SH-SY5Y (cell line): ENCODE data around the gene TENM4.

Source experiments
- GATA2 ChIP-seq: IDR thresholded peaks from 2 replicates; pipeline ENCODE4 v1.6.1; 2011; ENCODE audit warnings: mild to moderate bottlenecking, low read depth, low read length
- GATA3 ChIP-seq: IDR thresholded peaks from 2 replicates; pipeline ENCODE4 v1.6.1; 2011; ENCODE audit warnings: low read depth, mild to moderate bottlenecking, low read length, moderate library complexity

GRCh38 chr11:79314906-79315689 lies 125.7 kb downstream of the TENM4 start:
- TF ChIP-seq GATA2 (no peak), GATA3 (no peak)
